ENCODE results near the gene ZNF578. TPM values are rescaled to one million over a fixed set of nuclear protein-coding genes. Genes with fewer than 3 reads are reported as not detected.
A peak's percentile ranks its signal among the peaks of the same experiment; 100 is the strongest.
"Not testable (repeated sequence)": the region's sequence is repeated elsewhere in the genome, so short reads cannot be mapped to it uniquely, and the experiment has no call there.

The ZNF578 gene
- total RNA-seq, 4 donors from 2014 or later, result 0.65 to 2.9 (median 1.5) TPM

DNA sequence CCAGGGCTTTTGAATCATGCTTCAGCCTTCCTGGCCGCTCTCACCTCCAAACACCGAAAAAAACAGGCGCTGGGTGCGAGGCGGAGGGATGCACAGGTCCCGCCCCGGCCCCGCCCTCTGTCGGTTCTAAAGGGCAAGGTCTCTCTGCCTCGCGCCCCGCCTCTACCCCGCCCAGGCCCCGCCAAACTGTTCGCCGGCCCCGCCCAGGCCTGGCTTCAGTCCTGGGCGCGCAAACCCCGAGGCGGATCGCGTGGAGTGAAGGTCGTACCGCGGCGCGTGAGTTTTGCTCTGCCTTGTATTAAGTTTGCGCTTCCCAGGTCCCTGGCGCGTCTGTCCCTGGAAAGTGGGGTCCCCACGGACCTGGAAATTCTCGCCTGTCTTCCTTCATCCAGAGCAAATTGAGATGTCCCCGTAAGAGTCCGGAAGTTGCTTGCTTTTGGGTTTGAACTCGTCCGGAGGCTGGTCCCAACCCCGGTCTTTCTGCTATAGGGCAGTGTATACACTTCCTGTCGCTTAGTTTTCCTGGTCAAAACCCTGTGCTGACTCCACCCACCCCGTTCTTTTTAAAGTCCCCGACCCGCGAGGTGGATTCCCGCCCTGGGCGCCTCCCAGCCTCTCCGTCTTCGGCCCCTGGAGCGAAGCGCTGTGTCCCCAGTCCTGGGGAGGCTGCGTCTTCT lies 82.6 kb downstream of the ZNF578 start:
- ATAC-seq (ENCODE audit: low FRiP score) (peak; percentile 99), DNase-seq (ENCODE audit: low spot score) (peak; percentile 81)
- TF ChIP-seq, protein P1, sequence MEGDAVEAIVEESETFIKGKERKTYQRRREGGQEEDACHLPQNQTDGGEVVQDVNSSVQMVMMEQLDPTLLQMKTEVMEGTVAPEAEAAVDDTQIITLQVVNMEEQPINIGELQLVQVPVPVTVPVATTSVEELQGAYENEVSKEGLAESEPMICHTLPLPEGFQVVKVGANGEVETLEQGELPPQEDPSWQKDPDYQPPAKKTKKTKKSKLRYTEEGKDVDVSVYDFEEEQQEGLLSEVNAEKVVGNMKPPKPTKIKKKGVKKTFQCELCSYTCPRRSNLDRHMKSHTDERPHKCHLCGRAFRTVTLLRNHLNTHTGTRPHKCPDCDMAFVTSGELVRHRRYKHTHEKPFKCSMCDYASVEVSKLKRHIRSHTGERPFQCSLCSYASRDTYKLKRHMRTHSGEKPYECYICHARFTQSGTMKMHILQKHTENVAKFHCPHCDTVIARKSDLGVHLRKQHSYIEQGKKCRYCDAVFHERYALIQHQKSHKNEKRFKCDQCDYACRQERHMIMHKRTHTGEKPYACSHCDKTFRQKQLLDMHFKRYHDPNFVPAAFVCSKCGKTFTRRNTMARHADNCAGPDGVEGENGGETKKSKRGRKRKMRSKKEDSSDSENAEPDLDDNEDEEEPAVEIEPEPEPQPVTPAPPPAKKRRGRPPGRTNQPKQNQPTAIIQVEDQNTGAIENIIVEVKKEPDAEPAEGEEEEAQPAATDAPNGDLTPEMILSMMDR (IDR thresholded peaks at IDR 0.05), result no peak

DNA sequence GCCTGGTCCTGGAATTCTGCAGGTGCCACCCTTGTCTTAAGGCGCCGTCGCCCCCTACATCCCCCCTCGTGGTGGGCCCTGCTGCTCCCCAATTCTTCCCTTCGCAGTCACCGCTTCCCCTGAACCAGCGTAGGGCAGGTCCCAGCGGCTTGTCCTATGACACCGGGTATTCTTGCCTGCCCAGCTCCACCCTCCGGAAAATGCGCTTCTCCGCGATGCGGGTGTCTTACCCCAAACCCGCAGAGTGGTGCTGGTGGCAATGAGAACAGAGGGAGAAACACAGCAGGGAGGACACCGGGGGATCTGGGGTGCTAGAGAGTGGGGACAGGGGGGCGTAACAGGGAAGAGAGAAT lies 83.1 kb downstream of the ZNF578 start:
- no peak for DNase-seq (ENCODE audit: low spot score)
- TF ChIP-seq, protein P1 (IDR thresholded peaks at IDR 0.05), result no peak
- ATAC-seq (ENCODE audit: low FRiP score), result peak; percentile 63

DNA sequence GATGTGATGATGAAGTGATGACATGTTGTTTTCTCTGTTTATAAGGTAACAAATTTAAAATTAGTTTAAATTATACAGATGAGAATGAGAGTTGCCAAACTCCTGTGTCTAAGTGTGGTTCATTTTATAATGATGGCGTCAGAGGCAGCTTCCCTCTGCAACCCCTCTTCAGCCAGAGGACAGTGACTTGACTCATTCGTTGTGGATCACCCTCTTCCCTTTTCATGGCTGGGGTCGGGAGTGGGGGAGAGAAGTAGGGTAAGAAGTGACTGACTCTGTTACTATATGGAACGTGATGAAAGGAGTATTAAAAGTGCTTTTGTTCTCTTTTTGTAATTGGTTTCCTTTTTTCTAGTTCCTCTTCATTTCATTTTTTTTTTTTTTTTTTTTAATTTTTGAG lies 85.5 kb downstream of the ZNF578 start:
- not testable (repeated sequence) for ATAC-seq (ENCODE audit: low FRiP score); DNase-seq (ENCODE audit: low spot score)

DNA sequence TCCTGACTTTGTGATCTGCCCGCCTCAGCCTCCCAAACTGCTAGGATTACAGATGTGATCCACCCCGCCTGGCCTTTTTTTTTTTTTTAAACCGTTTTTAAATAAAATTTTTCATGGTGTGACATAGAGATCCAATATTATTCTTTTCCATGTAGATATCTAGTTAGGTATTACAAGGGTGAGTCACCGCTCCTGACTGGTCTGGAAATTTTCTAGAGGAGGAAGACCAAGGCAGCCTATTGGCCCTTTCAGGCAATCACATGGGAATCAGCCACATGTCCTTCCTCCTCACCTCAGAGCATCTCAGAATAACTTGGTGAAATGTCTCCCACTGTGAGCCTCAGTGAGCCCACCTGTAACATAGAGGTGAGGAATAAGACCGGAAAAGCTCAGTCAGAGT lies 87.8 kb downstream of the ZNF578 start:
- not testable (repeated sequence) for DNase-seq (ENCODE audit: low spot score); ATAC-seq (ENCODE audit: low FRiP score)

GRCh38 chr19:52541608-52542007 lies 88.3 kb downstream of the ZNF578 start:
- ATAC-seq (ENCODE audit: low FRiP score) (no peak), DNase-seq (ENCODE audit: low spot score) (no peak)
- TF ChIP-seq, protein P1 (IDR thresholded peaks at IDR 0.05), result no peak

GRCh38 chr19:52542541-52542940 lies 89.2 kb downstream of the ZNF578 start:
- not testable (repeated sequence) for DNase-seq (ENCODE audit: low spot score); ATAC-seq (ENCODE audit: low FRiP score)

DNA sequence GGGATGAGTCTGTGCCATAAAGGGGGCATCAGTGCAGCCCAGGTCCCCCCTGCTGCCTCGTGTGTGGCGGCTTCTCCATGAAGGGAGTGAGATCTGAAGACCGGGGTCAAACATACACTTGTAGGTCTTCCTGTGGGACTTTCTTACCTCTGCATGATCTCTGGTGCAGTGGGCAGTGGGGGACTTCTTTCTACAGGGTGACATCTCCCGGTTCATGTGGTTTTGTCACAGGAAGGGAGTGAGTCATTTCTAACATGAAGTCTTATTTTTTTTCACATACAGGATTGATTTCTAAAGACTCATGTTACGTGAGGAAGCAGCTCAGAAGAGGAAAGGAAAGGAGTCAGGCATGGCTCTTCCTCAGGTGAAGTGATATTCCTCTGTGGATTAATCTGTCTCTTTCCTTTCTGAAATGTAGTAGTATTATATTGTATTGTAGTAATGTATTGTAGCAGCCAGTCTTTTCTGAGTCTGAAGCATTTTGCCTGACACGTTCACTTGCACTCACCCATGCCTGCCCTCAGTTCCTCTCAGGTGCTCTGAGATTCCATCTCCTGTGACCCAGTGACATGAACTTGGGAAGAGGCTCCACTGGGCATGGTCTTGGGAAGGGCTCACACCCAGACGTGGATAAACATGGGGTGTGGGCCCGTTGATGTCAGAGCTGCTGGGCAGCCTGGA lies 89.8 kb downstream of the ZNF578 start:
- no peak for ATAC-seq (ENCODE audit: low FRiP score)
- TF ChIP-seq, protein P1 (IDR thresholded peaks at IDR 0.05), result no peak
- no peak for DNase-seq (ENCODE audit: low spot score)

DNA sequence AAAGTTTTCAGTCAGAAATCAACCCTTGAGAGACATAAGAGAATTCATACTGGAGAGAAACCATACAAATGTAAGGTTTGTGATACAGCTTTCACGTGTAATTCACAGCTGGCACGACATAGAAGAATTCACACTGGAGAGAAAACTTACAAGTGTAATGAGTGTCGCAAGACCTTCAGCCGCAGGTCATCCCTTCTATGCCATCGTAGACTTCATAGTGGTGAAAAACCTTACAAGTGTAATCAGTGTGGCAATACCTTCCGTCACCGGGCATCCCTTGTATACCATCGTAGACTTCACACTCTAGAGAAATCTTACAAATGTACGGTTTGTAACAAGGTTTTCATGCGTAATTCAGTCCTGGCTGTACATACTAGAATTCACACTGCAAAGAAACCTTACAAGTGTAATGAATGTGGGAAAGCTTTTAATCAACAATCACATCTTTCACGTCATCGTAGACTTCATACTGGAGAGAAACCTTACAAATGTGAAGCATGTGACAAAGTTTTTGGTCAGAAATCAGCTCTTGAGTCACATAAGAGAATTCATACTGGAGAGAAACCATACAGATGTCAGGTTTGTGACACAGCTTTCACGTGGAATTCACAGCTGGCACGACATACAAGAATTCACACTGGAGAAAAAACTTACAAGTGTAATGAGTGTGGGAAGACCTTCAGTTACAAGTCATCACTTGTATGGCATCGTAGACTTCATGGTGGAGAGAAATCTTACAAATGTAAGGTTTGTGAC lies 101.0 kb downstream of the ZNF578 start:
- DNase-seq (ENCODE audit: low spot score) (no peak), ATAC-seq (ENCODE audit: low FRiP score) (no peak)
- TF ChIP-seq, protein P1 (IDR thresholded peaks at IDR 0.05), result no peak

All from omental fat pad (tissue), 4 donors.